K562 (cell line): Measurements from ENCODE around the gene SLCO2A1. TPM values are rescaled to one million over a fixed set of nuclear protein-coding genes. Genes with fewer than 3 reads are reported as not detected.
A peak's percentile ranks its signal among the peaks of the same experiment; 100 is the strongest.

Source experiments
- CCNT2 ChIP-seq: IDR thresholded peaks from 2 replicates; pipeline ENCODE4 v1.6.1; 2011; ENCODE audit warnings: borderline replicate concordance, low read depth, mild to moderate bottlenecking, moderate library complexity, mixed read lengths, low read length; ENCODE audit not compliant: insufficient read length; ENCODE audit errors: extremely low read depth
- E2F5 ChIP-seq: sonication (generic); formaldehyde crosslinking; IDR thresholded peaks from 2 replicates; pipeline ENCODE4 v1.8.0; 2022; ENCODE audit warnings: mild to moderate bottlenecking, missing genetic modification reagents
- MTA3 ChIP-seq: fragments of 450-650 bp; formaldehyde crosslinking; IDR thresholded peaks from 2 replicates; pipeline ENCODE4 v1.6.1; 2017; ENCODE audit warnings: mild to moderate bottlenecking, borderline replicate concordance
- REST ChIP-seq, 2 experiments: fragments of 450-650 bp; formaldehyde crosslinking in 1 of 2; IDR thresholded peaks; 2 replicates each; pipeline versions ENCODE4 v1.4.0 to v1.6.1; 2014 to 2020; ENCODE audit warnings: mild to moderate bottlenecking in 2 of 2, borderline replicate concordance in 1 of 2, low read depth in 1 of 2
- SMC3 ChIP-seq: conservative IDR thresholded peaks from 2 replicates; pipeline ENCODE4 v1.6.1; 2011; ENCODE audit warnings: low read depth, low read length, improper control_type of control experiment; ENCODE audit not compliant: insufficient read depth
- VEZF1 ChIP-seq: fragments of 200-800 bp; sonication (Bioruptor generic); IDR thresholded peaks from 2 replicates; pipeline ENCODE4 v1.6.1; 2017; ENCODE audit warnings: missing genetic modification characterization, missing compliant biosample characterization
- XRCC4 ChIP-seq: IDR thresholded peaks from one replicate; pipeline ENCODE4 v1.6.1; 2011; ENCODE audit not compliant: insufficient read depth, insufficient read length; ENCODE audit errors: extremely low read depth
- ZNF143 ChIP-seq: sonication (generic); formaldehyde crosslinking; IDR thresholded peaks from 2 replicates; pipeline ENCODE4 v1.9.0; 2022; ENCODE audit warnings: mild to moderate bottlenecking, missing genetic modification reagents
- polyA plus RNA-seq, 8 experiments: library from polyadenylated mRNA; depleted of rRNA in 4 of 8; stranded (reverse) in 5 of 8; unstranded in 3 of 8; fragments of >200 nt; fragmentation: Nextera tagmentation in 2 of 8; fragmentation: Illumina TruSeq in 1 of 8; extraction: Ambion mirVana in 2 of 8; extraction: Trizol in 1 of 8; gene quantifications; 2 replicates each; pipeline versions ENCODE4 v1.2.1 to v1.2.3, GENCODE V29; 2011 to 2014; ENCODE audit warnings: inconsistent platforms in 1 of 8, missing spikeins in 1 of 8
- total RNA-seq, 7 experiments: library from RNA; depleted of rRNA in 6 of 7; stranded (reverse); fragments of >200 nt in 6 of 7; fragmentation: Illumina TruSeq in 2 of 7; extraction: Trizol in 2 of 7; gene quantifications; 2 replicates each; pipeline versions ENCODE4 v1.2.1 to v1.2.3, GENCODE V29; 2011 to 2021; ENCODE audit warnings: low replicate concordance in 1 of 7

The SLCO2A1 gene
- total and polyA plus RNA-seq, 9 of the 15 experiments (the other 6 are each of a cell fraction or from before 2014, with no cell fraction given), result 0.16 to 1.0 TPM; not detected in 7

- TF ChIP-seq REST (IDR thresholded peaks at IDR 0.05; ENCODE audit: borderline replicate concordance) (peak; percentile 53; the same call in 1 of the 2 replicates), REST (CRISPR knock-in tag; IDR thresholded peaks at IDR 0.05; ENCODE audit: low read depth) (no peak), XRCC4 (no peak), SMC3 (peak; percentile 64), MTA3 (peak; percentile 16; the same call in 1 of the 2 replicates), ZNF143 (CRISPR knock-in tag) (no peak), VEZF1 (CRISPR knock-in tag) (peak; percentile 42; the same call in 1 of the 2 replicates), E2F5 (CRISPR knock-in tag) (no peak), CCNT2 (peak; percentile 61)
Measured at GRCh38 chr3:133927540-133928066, 102.1 kb downstream of the SLCO2A1 start (continued).
